Amniotic stem cell (primary cell): Measurements from ENCODE around the gene CNPPD1.

ENCODE experiments used
- DNase-seq: peaks from one replicate; lab custom pipeline; 2025; lab: John Stamatoyannopoulos, UW

The CNPPD1 gene

DNA sequence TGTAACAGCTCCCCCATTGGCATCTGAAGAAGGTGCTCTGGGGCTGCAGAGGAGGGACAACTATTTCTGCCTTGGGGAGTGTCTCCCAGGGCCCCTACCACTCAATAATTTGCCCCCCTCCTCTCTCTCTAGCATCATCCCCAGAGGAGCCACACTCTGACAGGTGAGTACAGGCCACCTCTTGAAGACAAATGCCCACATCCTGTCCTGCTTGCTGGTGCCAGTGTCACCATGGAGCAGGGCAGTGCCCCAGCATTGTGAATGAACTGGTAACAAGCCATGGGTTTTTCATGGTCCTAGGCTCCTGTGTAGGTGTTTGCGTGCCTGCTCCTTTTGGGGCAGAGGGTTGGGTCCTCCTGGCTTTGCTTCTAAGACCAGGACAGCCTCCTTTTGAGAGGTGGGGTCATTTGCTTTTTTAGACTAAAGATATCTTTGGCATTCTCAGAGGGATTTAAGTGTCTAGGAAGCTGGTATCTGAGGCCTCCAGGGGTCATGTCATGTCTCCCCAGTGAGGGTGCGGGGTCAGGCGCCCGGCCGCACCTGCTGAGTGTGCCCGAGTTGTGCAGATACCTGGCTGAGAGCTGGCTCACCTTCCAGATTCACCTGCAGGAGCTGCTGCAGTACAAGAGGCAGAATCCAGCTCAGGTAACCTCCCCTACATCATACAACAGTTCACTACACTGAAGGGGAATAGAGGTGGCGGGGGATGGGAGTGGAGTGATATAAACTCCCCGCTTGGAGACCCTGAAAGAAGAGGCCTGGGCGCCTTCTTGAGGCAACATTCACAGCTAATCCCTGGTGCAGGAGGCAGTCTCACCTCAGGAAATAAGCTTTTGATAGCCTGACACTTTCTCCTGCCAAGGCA lies 3.1 kb upstream of the CNPPD1 start:
- DNase-seq = no peak

DNA sequence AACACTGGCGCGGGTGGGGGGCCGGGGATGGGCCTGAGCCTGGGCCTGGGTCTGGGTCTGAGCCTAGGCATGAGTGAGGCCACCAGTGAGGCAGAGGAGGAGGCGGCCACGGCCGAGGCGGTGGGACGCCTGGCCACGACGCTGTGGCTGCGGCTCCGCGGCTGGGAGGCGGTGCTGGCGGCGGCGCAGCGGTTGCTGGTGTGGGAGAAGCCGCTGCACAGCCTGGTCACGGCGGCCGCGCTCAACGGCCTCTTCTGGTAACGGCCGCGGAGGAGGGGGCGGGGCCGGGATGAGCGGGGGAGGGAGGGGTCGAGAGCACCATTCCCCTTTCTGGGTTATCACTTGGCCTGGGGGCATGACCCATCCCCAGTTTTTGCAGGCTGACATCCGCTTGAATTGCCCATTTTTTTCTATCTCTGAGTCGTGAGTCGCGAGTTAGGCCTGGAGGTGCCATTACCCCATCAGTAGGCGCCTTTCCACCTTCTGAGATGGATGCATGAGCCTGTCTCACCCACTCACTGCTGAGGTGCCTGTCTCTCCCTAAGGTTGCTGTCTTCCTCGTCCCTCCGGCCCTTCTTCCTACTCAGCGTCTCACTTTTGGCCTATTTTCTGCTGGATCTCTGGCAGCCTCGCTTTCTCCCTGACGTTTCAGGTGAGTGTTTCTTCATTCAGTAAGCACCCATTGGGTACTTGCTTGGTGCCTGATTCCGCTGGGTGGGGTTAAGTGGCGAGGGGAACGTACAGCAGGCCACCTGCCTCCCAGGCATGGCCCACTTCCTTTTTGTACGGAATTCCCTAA lies 1.9 kb upstream of the CNPPD1 start:
- no peak for DNase-seq

DNA sequence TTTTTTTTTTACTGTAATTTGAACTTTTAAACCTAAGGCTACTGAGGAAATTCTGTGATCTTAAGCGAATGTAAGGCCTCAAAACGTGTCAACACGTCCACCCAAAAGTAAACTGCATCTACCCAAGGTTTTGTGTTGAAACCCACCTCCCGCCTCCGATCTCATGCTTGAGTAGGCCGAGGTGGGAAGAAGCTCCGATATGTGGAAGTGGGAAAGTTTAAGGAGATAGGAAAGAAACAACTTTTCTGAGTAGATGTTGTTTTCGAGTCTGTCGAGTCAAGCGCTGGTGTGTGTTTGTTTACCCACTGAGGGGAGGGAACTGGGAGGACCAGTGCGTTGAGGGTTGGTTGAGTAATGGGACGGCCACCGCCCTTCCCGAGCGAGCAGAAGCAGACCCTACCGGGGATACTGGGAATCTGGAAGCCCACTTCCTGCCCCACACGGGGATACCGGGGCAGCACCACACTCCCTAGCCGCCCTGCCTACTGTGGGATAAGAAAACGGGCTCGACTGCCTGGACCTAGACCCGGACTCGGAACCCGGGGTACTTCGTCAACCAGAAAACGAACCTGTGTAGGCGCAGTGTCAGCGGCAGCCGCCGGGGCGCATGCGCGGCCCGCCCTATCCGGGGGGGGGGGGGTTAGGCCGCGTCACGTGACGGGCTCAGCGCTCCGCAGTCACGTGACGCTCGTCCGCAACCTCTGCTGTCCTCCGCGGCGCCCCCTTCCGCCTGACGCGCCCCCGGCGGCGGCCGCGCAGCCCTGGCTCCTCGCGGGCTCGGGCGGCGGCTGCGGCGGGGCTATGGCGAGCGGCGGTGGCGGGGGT lies 1.0 kb upstream of the CNPPD1 start, which contains the start of gene RETREG2:
Gene RETREG2 (plus strand): TSS at position 724 of the 825 bp plus-strand sequence. CDS start 78 bp downstream, at position 802.
- peak; percentile 80 for DNase-seq

DNA sequence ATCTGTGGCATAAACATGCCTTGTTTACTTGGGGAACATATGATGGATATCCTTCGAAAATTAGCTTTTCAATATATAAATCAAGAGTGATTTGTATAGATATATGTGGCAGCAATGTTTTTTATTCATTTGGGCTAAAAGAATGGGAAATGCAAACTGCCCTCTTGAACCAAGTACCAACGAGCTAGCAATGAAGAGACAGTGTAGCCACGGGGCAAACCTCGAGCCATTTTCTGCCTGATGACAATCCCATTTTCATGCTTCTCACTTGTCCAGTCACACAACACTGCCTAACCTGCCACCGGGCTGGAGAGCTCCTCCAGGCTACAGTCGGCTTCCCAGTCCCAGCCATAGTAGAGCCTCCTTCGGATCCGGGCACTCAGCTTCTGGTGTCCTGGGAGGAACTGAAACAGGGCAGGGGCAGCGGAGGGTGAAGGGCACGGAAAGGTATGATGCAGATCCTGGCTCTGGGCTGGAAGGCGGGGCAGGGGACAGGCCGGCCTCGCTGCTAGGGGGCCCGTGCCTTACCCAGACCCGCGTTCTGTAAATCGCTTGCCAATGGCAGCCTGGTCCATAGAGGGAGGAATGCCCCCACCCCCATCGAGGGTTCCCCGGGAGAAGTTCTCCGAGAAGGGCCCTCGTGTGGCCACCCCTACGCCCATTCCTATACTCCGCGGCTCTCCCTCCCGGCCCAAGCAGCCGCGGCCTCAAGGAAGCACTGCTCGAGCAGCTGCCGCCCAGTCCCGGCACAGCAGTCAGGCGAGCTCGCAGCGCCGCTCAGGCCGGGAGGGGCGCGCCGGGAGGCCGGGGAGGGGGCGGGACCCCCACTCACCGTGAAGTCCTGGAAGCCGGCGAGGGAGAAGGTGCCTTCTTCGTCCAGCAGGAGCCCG lies 552 bp downstream of the CNPPD1 start:
- DNase-seq = no peak

DNA sequence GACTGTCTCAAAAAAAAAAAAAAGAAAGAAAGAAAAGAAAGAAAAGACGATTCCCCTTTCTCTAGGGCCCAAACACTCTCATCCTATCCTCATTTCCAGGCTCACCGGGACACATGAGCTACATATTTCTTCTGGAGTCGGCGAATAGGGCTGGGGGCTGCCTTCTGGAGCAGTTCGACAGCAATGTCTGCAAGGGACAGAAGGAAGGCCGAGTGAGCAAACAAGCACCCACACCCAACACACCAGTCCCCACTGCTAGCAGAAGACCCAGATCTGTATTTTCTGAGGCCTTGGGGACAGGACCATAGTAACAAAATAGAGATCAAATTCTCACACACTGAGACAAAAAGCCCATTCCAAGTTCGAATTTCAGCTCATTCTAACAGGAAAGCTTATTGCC lies 1.2 kb downstream of the CNPPD1 start:
- DNase-seq = no peak

DNA sequence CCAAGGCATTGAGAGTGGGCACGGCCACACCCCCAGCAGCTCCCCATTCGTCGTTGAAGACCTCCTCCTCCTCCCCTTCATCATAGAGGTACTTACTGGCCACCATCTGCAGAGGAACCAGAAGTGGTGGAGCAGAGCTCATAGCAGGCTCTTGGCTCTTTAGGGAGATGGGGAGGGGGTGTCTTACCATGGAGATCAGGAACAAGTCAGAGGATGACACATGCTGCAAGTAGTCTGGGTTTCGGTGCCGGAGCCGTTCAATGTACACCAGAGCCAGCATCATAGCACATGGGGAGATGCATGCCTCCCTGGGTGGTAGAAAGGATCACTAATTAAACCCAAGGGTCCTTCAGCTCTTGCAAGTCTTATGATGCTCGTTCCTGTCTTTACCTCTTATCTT lies 1.9 kb downstream of the CNPPD1 start:
- no peak for DNase-seq

DNA sequence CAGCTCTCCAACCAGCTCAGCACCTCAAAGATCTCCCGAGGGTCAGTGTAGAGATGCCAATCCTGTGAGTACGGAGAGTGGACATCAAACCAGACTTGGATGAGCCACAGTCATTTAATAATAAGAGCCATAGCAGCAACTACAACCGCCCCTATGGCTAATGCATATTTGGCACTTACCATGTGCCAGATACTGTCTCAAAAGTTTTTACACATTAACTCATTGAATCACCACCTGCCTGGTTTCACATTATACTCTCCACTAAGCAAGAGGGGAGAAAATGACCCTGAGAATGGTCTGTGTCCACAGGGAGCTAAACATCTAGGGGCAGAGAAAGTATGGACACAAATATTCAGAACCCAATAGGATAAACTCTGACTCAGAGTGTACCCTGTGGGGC lies 2.6 kb downstream of the CNPPD1 start:
- no peak for DNase-seq

DNA sequence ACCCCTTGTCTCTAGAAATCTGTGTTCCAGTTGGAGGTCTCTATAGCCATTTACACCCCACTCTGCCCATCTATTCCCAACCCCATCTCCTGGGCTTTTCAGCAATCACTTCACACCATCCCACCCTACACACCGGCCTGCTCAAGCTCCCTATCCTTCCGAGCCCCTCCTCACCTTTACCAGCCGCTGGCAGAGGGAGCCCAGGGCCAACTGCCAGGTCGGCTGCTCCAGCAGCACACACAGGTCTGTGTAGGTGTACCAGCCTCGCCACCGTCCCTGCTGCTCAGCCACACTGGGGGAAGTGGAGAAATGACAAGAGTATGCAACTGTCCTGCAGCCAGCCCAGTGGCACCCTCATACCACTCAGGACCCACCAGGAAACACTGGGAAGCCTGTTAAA lies 3.5 kb downstream of the CNPPD1 start:
- DNase-seq = no peak

DNA sequence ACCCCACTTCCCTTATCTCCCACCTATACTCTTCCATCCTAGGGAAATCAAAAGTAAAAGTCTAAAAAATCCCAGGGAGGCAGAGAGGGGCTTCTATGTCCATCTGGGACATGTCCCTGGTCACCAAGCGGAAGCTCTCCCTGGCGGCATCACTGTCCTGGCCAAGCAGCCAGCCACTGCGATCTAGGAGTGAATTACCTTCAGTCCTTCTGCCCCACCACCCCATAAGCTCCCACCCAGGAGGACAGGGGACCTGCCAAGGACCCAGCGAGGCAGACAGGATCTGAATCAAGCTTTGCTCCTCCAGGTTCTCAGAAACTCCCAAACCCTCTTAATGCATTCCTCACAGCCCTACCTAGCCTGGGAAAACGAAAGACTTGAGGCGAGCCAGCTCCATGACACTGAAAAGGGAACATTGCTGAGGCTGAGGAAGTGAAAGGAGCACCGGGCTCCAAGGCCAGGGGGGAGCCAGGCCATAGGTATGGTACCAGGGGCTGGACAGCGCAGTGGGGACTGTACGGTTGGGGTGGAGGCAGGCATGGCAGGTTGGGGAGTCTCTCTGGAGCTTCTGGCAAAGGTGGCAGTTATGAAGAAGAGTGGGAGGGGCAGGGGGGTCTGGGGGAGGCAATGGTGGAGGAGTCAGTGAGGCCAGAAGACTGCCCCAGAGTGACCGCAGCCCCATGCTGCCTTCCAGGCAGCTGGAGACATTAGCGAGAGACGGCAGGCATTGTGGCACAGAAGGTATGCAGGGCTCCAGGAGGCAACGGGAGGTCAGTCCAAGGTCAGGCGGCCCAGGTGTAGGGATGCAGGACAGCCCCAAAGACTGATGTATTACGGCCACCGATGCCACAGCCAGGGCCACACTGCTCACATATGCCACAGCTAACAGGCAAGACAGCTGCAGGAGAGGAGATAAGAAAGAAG lies 4.2 kb downstream of the CNPPD1 start:
- DNase-seq = no peak

DNA sequence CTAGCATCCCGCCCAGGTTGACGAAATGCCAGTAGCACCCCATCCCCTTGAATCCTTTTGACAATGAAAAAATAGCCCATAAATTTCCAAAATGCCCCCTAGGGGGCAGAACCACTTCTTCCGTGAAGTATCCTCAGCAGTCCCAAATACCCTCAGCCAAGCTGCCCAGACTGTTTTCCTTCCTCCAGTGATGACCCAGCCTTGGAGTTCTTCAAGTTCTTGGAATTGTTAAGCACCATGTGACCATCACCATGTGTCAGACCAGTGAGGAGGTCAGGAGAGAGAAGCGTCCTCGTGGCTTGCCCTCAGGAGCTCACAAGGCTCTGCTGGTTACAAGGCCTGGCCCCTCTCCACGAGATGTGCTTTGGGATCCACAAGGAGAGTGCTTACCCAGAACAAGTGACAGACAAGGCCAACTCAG lies 5.5 kb downstream of the CNPPD1 start:
- DNase-seq = peak; percentile 54

DNA sequence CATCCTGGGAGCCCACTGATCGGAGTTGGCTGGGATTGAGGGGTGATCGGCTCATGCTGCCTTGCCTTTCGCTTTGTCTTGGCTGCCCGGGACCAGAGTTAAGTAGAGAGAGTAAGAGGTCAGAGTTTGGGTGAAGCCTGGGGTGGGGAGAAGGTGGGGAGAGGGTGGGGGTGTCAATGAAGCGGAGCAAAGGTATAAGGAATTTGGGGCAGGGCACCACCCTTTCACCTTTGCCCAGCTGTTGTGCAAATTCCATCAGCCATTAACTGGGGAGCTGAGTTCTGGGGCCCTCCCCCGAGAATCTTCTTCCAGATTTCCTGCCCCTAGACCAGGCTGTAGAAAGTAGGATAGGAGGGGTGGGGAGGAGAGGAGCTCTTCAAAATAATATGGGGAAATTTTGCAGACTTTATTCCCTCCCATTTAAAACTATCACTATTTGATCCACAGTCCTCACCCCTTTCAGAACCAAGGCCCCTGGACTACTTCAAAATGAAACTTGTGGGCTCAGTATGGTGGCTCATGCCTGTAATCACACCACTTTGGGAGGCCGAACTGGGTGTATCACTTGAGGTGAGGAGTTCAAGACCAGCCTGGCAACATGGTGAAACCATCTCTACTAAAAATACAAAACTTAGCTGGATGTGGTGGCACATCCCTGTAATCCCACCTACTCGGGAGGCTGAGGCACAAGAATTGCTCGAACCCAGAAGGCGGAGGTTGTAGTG lies 6.6 kb downstream of the CNPPD1 start, which contains the start of gene SLC23A3:
Gene SLC23A3 (minus strand): TSS at position 100 of the 725 bp plus-strand sequence. CDS start 45 bp downstream, at position 55.
- DNase-seq = no peak

DNA sequence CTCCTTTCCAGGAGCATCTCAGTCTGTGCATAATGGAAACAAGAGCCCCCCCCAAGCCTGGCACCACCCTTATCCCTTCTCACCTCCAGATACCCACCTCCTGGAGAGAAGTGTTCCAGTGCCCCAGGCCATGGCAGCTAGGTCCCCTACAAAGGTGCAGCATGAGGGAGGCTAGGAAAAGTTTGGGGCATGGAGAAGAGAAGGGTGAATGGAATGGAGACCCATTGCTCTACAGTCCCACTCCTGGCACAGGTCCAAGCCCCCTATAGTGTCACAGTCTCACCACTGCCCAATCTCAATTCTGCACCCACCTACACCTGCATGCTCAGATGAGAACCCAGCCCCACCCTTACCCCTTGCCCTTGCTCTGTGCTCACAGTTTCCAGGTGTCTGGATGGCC lies 7.8 kb downstream of the CNPPD1 start:
- no peak for DNase-seq

DNA sequence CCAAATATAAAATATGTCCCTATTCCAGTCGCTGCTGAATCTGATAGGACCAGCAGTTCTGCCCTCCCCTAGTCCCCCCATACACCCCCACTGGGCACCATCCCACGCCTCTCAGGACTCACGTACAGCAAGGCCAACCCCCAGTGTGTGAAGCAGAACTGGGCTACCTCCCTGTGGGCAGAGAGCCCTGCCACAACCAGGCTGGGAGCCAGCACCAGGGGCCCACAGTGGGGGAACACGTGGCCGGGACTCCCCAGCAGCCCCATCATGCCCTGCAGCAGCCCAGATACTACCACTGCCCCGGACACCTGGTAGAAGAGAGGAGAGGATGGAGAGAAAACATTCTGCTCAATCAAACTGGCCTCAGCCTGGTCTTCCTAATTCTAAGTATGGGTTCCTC lies 8.2 kb downstream of the CNPPD1 start:
- DNase-seq = no peak

DNA sequence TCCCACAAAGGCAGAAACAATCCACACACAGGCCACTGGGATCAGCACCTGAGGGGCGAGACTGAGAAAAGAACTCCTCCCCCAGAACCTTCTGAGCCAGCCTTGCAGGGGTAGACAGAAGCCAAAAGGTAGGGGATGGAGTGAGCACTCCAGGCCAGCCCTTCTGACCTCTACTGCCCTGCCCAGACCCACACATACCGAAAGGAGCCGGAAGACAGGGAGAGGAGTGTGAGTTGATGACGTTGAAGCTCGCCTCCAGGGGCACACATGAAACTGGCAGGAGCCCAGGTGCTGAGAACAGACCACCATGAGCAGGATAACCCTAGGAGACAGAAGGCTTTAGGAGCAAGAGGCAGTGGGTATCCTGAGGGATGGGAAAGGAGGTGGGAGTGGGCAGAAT lies 8.7 kb downstream of the CNPPD1 start:
- no peak for DNase-seq

DNA sequence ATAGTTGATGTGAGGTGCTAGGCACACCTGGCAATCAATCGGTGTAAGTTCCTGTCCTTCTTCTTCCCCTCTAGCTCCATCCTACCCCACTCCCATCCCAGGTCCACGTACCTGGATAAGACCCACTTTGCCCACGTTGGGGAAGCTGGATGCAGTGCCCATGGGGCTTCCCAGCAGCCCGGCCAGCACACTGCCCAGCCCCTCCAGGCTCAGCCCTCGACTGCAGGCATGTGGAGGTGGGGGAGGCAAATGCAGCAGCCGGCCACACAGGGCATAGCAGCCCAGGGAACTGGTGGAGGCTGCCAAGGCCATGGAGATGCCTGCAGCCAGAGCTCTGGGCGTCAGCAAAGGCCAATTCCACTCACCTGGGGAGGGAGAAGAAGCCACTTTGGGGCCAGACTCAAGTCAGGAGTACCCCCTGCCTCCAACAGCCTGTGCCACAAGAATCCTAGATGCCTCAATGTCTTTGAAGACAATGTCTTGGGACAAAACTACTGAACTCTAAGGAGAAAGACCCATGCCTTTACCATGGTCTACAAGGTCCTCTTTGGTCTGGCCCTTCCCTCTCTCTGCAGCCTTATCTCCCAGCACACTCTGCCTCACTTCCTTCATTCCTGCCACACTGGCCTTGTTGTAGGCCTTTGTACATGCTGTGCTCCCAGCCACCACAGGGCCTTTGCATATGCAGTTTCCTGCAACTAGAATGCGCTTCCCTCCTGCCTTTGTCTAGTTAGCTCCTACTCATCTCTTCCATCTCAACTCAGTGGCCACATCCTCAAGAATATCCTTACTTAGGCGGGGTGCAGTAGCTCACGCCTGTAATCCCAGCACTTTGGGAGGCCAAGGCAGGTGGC lies 11.4 kb downstream of the CNPPD1 start:
- no peak for DNase-seq

DNA sequence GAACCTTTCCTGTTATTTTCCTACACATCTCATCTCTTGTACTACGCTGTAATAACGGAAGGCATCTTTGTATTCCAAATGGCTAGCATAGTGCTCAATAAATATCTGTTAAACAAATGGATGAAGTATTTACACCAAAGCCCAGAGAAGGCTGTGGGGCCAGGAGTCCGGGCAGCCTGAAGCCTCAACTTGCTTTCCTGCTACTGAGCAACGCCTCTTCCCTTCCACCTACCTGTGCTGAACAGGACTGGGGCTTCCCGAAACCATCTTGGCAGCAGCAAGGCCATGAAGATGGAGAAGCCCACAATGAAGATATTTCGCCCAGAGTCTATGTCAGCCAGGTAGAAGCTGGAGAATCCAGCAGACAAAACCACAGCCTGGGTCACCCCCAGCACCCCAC lies 13.6 kb downstream of the CNPPD1 start:
- DNase-seq = no peak

DNA sequence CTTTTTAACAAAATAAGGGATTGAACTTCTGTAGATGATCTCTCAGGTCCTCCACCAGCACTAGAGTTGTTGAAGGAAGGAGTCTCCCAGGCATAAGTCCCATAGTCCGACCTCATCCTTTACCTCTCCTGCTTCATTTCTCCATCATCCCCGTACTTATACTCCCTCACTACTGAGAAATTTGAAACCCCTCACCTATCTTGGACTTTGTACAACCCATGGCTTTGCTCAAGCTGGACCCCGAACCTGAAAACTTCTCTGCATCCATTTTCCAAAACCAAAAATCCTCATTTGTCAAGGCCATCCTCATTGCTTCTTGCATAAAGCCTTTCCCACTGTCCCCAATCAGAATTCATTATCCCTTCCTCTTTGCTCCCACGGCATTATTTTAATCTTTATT lies 15.6 kb downstream of the CNPPD1 start:
- no peak for DNase-seq
